Neural progenitor cell (in vitro differentiated cells): ENCODE results near the gene GLDN. TPM values are rescaled to one million over a fixed set of nuclear protein-coding genes. Genes with fewer than 3 reads are reported as not detected.

Source experiments
- DNase-seq: peaks from one replicate; pipeline ENCODE4 v3.0.0-alpha.2; 2016; ENCODE audit warnings: low spot score
- H2AFZ ChIP-seq: fragments of 200-600 bp; sonication (generic); replicated peaks from 2 replicates; pipeline ENCODE4 v1.6.1; 2016; ENCODE audit warnings: antibody characterized with exemption
- H3F3A ChIP-seq: fragments of 200-600 bp; sonication (generic); 2 replicates; pipeline ENCODE4 v1.6.1; 2016; ENCODE audit warnings: antibody characterized with exemption, low read depth
- H3K27ac ChIP-seq: fragments of 200-600 bp; sonication (generic); 2 replicates; pipeline ENCODE4 v1.5.1; 2016; ENCODE audit warnings: mild to moderate bottlenecking
- H3K27me3 ChIP-seq: fragments of 200-600 bp; sonication (generic); 2 replicates; pipeline ENCODE4 v1.6.1; 2016; ENCODE audit warnings: mild to moderate bottlenecking, moderate library complexity
- H3K36me3 ChIP-seq: fragments of 200-600 bp; sonication (generic); 2 replicates; pipeline ENCODE4 v1.5.1; 2016
- H3K4me1 ChIP-seq: fragments of 200-600 bp; sonication (generic); 2 replicates; pipeline ENCODE4 v1.6.1; 2016; ENCODE audit warnings: mixed run types
- H3K4me2 ChIP-seq: fragments of 200-600 bp; sonication (generic); 2 replicates; pipeline ENCODE4 v1.6.1; 2016
- H3K4me3 ChIP-seq: fragments of 200-600 bp; sonication (generic); 2 replicates; pipeline ENCODE4 v1.5.1; 2016
- H3K79me2 ChIP-seq: fragments of 200-600 bp; sonication (generic); 2 replicates; pipeline ENCODE4 v1.6.1; 2016; ENCODE audit warnings: low read depth
- H3K9ac ChIP-seq: fragments of 200-600 bp; sonication (generic); 2 replicates; pipeline ENCODE4 v1.6.1; 2016
- H3K9me3 ChIP-seq: fragments of 200-600 bp; sonication (generic); 2 replicates; pipeline ENCODE4 v1.5.1; 2016; ENCODE audit warnings: low read depth
- H4K20me1 ChIP-seq: fragments of 200-600 bp; sonication (generic); 2 replicates; pipeline ENCODE4 v1.6.1; 2016; ENCODE audit warnings: low read depth
- H3K27ac Mint-ChIP-seq: 3 replicates; pipeline ENCODE4 v1.8.0; 2021; ENCODE audit warnings: mixed read lengths
- H3K27me3 Mint-ChIP-seq: 2 replicates; pipeline ENCODE4 v1.8.0; 2022; ENCODE audit warnings: low read depth, mild to moderate bottlenecking, inconsistent platforms, moderate library complexity, mixed read lengths; ENCODE audit not compliant: insufficient read depth
- H3K36me3 Mint-ChIP-seq: 3 replicates; pipeline ENCODE4 v1.8.0; 2021; ENCODE audit warnings: mixed read lengths
- H3K4me1 Mint-ChIP-seq: 3 replicates; pipeline ENCODE4 v1.8.0; 2021; ENCODE audit warnings: mixed read lengths
- H3K4me3 Mint-ChIP-seq: 3 replicates; pipeline ENCODE4 v1.8.0; 2021; ENCODE audit warnings: mild to moderate bottlenecking, moderate library complexity, mixed read lengths
- H3K9me3 Mint-ChIP-seq: 3 replicates; pipeline ENCODE4 v1.8.0; 2020; ENCODE audit warnings: mixed read lengths
- CTCF ChIP-seq: fragments of 200-600 bp; sonication (generic); IDR thresholded peaks from 2 replicates; pipeline ENCODE4 v1.5.1; 2017; ENCODE audit warnings: antibody characterized with exemption, mild to moderate bottlenecking
- EZH2 ChIP-seq: fragments of 200-600 bp; sonication (generic); IDR thresholded peaks from 2 replicates; pipeline ENCODE4 v1.6.1; 2017; ENCODE audit warnings: antibody characterized with exemption, mild to moderate bottlenecking, moderate library complexity
- EZH2phosphoT487 ChIP-seq: fragments of 200-600 bp; sonication (generic); IDR thresholded peaks from 2 replicates; pipeline ENCODE4 v1.6.1; 2017; ENCODE audit warnings: antibody characterized with exemption
- total RNA-seq: library from RNA; depleted of rRNA; stranded (reverse); fragments of >200 nt; gene quantifications from 2 replicates; pipeline ENCODE4 v1.2.3, GENCODE V29; 2015; ENCODE audit warnings: low replicate concordance

GLDN gene
- total RNA-seq, 1 donor from 2014 or later: 5.3 TPM

GRCh38 chr15:51312166-51313073 lies 29.0 kb upstream of the GLDN start:
- no peaks in the 10 kb centered on the region for H3K9me3 ChIP-seq
- H2AFZ ChIP-seq: no peak overlapping the region
- no peak for TF ChIP-seq CTCF
- Mint-ChIP-seq H3K27ac (no peak overlapping the region), H3K27me3 (peaks cover 2% of the 10 kb centered on the region), H3K9me3 (no peaks in the 10 kb centered on the region), H3K4me3 (no peak overlapping the region), H3K36me3 (no peaks in the 10 kb centered on the region), H3K4me1 (peaks cover 7% of the 10 kb centered on the region)
- H3K4me2 ChIP-seq: no peak overlapping the region
- H3K27ac ChIP-seq: no peak overlapping the region
- H4K20me1 ChIP-seq: no peaks in the 10 kb centered on the region
- H3K36me3 ChIP-seq: no peaks in the 10 kb centered on the region
- no peak overlapping the region for H3K4me3 ChIP-seq
- no peaks in the 10 kb centered on the region for H3K27me3 ChIP-seq
- H3K79me2 ChIP-seq: no peaks in the 10 kb centered on the region
- H3K9ac ChIP-seq: no peak overlapping the region
- no peaks in the 10 kb centered on the region for H3F3A ChIP-seq
- no peaks in the 10 kb centered on the region for H3K4me1 ChIP-seq
- DNase-seq: no peak

GRCh38 chr15:51313074-51313393 lies 28.4 kb upstream of the GLDN start:
- H3K4me3 Mint-ChIP-seq: no peak overlapping the region
- H3K4me2 ChIP-seq: no peak overlapping the region
- no peak overlapping the region for H3K4me3 ChIP-seq
- peaks cover 7% of the 10 kb centered on the region for H3K4me1 Mint-ChIP-seq
- H4K20me1 ChIP-seq: no peaks in the 10 kb centered on the region
- no peaks in the 10 kb centered on the region for H3K4me1 ChIP-seq
- no peak overlapping the region for H3K27ac ChIP-seq
- H3K9ac ChIP-seq: no peak overlapping the region
- no peaks in the 10 kb centered on the region for H3K36me3 ChIP-seq
- H3K9me3 ChIP-seq: no peaks in the 10 kb centered on the region
- no peaks in the 10 kb centered on the region for H3K79me2 ChIP-seq
- no peaks in the 10 kb centered on the region for H3K27me3 ChIP-seq
- no peaks in the 10 kb centered on the region for H3K9me3 Mint-ChIP-seq
- H3K27me3 Mint-ChIP-seq: peaks cover 4% of the 10 kb centered on the region
- no peaks in the 10 kb centered on the region for H3F3A ChIP-seq
- no peak overlapping the region for H3K27ac Mint-ChIP-seq
- no peak for DNase-seq
- H2AFZ ChIP-seq: no peak overlapping the region
- no peaks in the 10 kb centered on the region for H3K36me3 Mint-ChIP-seq
- TF ChIP-seq CTCF: no peak
- no peak for TF ChIP-seq EZH2
- TF ChIP-seq EZH2phosphoT487: no peak

GRCh38 chr15:51313644-51314280 lies 27.7 kb upstream of the GLDN start:
- no peak for DNase-seq
- Histone ChIP-seq H3K9me3 (no peaks in the 10 kb centered on the region), H3K27ac (no peak overlapping the region), H3K79me2 (no peaks in the 10 kb centered on the region), H3F3A (no peaks in the 10 kb centered on the region), H2AFZ (no peak overlapping the region), H3K36me3 (no peaks in the 10 kb centered on the region), H3K4me1 (no peaks in the 10 kb centered on the region), H3K27me3 (no peaks in the 10 kb centered on the region), H3K4me2 (no peak overlapping the region), H3K9ac (no peak overlapping the region), H3K4me3 (no peak overlapping the region), H4K20me1 (no peaks in the 10 kb centered on the region)
- Mint-ChIP-seq H3K27ac (no peak overlapping the region), H3K4me3 (no peak overlapping the region), H3K9me3 (no peaks in the 10 kb centered on the region), H3K27me3 (peaks cover 4% of the 10 kb centered on the region), H3K4me1 (peaks cover 7% of the 10 kb centered on the region), H3K36me3 (no peaks in the 10 kb centered on the region)
- TF ChIP-seq EZH2 (no peak), CTCF (no peak), EZH2phosphoT487 (no peak)
